Stomach (tissue), 9 donors: ENCODE data around the gene EFCAB11. TPM values are rescaled to one million over a fixed set of nuclear protein-coding genes. Genes with fewer than 3 reads are reported as not detected.

ENCODE experiments used
- DNase-seq, 2 donors: peaks; one replicate each; pipeline versions ENCODE4 v3.0.0 to v3.0.0-alpha.2; 2013 to 2019
- H3K27ac ChIP-seq, 5 donors: fragments of 200-600 bp in 4 of 5; sonication (generic) in 4 of 5; one replicate each; pipeline ENCODE4 v1.5.1; 2013 to 2019; ENCODE audit warnings: mild to moderate bottlenecking in 1 of 5, moderate library complexity in 1 of 5
- H3K27me3 ChIP-seq, 3 donors: fragments of 200-600 bp; sonication (generic); one replicate each; pipeline ENCODE4 v1.5.1; 2017 to 2019; ENCODE audit warnings: mixed run types in 1 of 3
- H3K36me3 ChIP-seq, 4 donors: fragments of 200-600 bp; sonication (generic); 1 replicate in 3 of 4; 2 replicates in 1 of 4; pipeline ENCODE4 v1.5.1; 2016 to 2019
- H3K4me1 ChIP-seq, 4 donors: fragments of 200-600 bp; sonication (generic); one replicate each; pipeline ENCODE4 v1.5.1; 2016 to 2019
- H3K4me3 ChIP-seq, 4 donors: fragments of 200-600 bp; sonication (generic) in 3 of 4; one replicate each; pipeline ENCODE4 v1.5.1; 2016 to 2019; ENCODE audit warnings: mild to moderate bottlenecking in 1 of 4
- H3K9me3 ChIP-seq, 4 donors: fragments of 200-600 bp; sonication (generic); one replicate each; pipeline ENCODE4 v1.5.1; 2016 to 2019
- EP300 ChIP-seq: sonication (generic); formaldehyde crosslinking; IDR thresholded peaks from one replicate; pipeline ENCODE4 v1.6.1; 2017; ENCODE audit warnings: antibody characterized with exemption
- POLR2A ChIP-seq, 4 donors: fragments of 450-650 bp; IDR thresholded peaks; one replicate each; pipeline ENCODE4 v1.6.1; 2016; ENCODE audit warnings: antibody characterized with exemption in 4 of 4, control low read depth in 2 of 4, mild to moderate bottlenecking in 1 of 4, moderate library complexity in 1 of 4
- POLR2AphosphoS5 ChIP-seq, 3 donors: sonication (generic); formaldehyde crosslinking; IDR thresholded peaks; one replicate each; pipeline ENCODE4 v1.6.1; 2016; ENCODE audit warnings: antibody characterized with exemption in 3 of 3
- WGBS, 5 donors: extraction: QIAGEN DNeasy Blood & Tissue Kit in 3 of 5; methylation state at CpG; one replicate each; pipeline versions ENCODE4 v1.1.5 to v1.1.7; 2013 to 2018; 5-methylcytosine and 5-hydroxymethylcytosine counted together
- intact Hi-C: fragments of 100-400 bp; cut with DNase I; formaldehyde crosslinking; loops from one replicate; pipeline ENCODE4 v1.15.1; 2023; ENCODE audit warnings: low total_unique reads
- polyA plus RNA-seq, 3 donors: library from polyadenylated mRNA; stranded (reverse); fragments of 200-250 nt; gene quantifications; one replicate each; pipeline ENCODE4 v1.2.3, GENCODE V29; 2013
- total RNA-seq, 5 donors: library from RNA; depleted of rRNA; stranded (reverse); fragments of >200 nt; gene quantifications; one replicate each; pipeline versions ENCODE4 v1.1.0 to v1.2.3, GENCODE V29; 2014 to 2016
- TF ChIP-seq, protein P1 (sequence below), 7 experiments: fragments of 450-650 bp in 4 of 7; fragments of 200-600 bp in 3 of 7; sonication (generic) in 3 of 7; IDR thresholded peaks; one replicate each; pipeline ENCODE4 v1.5.1; 2016 to 2019; ENCODE audit warnings: antibody characterized with exemption in 7 of 7, control low read depth in 2 of 7, mild to moderate bottlenecking in 1 of 7
- donor health status: healthy with polysubstance abuse.
- donor health status: Bipolar disorder and iron deficiency.
- donor health status: healthy.

Gene EFCAB11
- total and polyA plus RNA-seq, 8 donors: 4.5 to 20.4 (median 10.0) TPM

DNA sequence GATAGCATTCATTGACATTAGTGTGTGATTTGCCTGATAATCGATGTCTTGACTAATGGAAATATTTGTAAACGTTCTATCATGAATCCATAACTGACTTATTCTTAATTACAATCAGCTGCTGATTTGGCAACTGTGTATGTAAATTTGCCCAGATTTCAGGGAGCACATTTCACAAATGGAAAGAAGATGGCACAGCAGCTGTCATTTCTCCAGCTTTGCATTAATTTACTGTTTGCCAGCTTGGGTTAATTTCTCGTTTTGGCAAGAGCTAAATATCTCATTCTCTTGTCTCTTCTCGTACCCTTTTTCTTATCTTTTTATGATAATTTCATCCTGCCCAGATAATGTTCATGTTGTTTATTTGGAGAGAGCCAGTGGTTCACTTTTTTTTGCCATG lies 24.1 kb upstream of the EFCAB11 start:
- TF ChIP-seq POLR2A (IDR thresholded peaks at IDR 0.05): no peak
- no peak for TF ChIP-seq EP300
- no peak for DNase-seq
- no peaks in the 10 kb centered on the region for H3K4me1 ChIP-seq
- no peak overlapping the region for H3K4me3 ChIP-seq
- H3K27me3 ChIP-seq: no peaks in the 10 kb centered on the region
- no peak overlapping the region for H3K27ac ChIP-seq
- no peaks in the 10 kb centered on the region for H3K9me3 ChIP-seq
- 66 to 76% (median 70%) methylated on average over 4 of the region's 4 CpGs for WGBS, 5 donors
- intact Hi-C loops: loop anchor here (10.0 kb wide), 1 partner anchor 256 kb away; no protein-coding TSS in a partner anchor
- peaks cover 2 to 91% (median 87%) of the 10 kb centered on the region in 4 donors for H3K36me3 ChIP-seq

DNA sequence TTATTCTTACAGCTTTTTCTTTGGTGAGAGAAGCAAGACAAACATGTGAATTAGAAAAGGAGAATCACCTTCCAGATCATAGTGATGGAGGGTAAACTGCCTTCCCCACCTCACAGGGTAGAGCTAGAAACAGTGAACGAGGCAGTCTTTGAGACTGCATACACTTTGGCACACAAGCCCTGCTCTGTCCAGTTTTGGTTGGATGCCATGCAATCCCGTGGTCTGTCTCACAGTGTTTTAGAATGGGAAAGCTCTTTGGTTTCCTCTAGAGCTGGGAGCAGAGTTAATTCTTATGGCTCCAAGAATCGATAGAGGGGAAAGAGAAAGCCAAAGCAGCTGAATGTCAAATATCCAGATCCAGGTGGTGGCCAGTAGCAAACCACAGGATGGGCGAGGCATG lies 23.1 kb upstream of the EFCAB11 start:
- Histone ChIP-seq H3K36me3 (peaks cover 2 to 87% (median 84%) of the 10 kb centered on the region in 4 donors), H3K4me1 (no peaks in the 10 kb centered on the region), H3K27me3 (no peaks in the 10 kb centered on the region), H3K27ac (no peak overlapping the region), H3K4me3 (no peak overlapping the region), H3K9me3 (no peaks in the 10 kb centered on the region)
- no peak for DNase-seq
- intact Hi-C loops: loop anchor here (10.0 kb wide), 1 partner anchor 257 kb away; no protein-coding TSS in a partner anchor
- whole genome bisulfite sequencing, 5 donors: 87 to 95% (median 90%) methylated on average over 4 of the region's 4 CpGs
- TF ChIP-seq EP300 (no peak), POLR2A (IDR thresholded peaks at IDR 0.05) (no peak), POLR2AphosphoS5 (IDR thresholded peaks at IDR 0.05) (no peak)
- TF ChIP-seq, protein P1, sequence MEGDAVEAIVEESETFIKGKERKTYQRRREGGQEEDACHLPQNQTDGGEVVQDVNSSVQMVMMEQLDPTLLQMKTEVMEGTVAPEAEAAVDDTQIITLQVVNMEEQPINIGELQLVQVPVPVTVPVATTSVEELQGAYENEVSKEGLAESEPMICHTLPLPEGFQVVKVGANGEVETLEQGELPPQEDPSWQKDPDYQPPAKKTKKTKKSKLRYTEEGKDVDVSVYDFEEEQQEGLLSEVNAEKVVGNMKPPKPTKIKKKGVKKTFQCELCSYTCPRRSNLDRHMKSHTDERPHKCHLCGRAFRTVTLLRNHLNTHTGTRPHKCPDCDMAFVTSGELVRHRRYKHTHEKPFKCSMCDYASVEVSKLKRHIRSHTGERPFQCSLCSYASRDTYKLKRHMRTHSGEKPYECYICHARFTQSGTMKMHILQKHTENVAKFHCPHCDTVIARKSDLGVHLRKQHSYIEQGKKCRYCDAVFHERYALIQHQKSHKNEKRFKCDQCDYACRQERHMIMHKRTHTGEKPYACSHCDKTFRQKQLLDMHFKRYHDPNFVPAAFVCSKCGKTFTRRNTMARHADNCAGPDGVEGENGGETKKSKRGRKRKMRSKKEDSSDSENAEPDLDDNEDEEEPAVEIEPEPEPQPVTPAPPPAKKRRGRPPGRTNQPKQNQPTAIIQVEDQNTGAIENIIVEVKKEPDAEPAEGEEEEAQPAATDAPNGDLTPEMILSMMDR (IDR thresholded peaks at IDR 0.05): no peak

GRCh38 chr14:89973234-89973823 lies 18.8 kb upstream of the EFCAB11 start:
- intact Hi-C loops: loop anchor here (10.0 kb wide), 1 partner anchor 261 kb away; no protein-coding TSS in a partner anchor
- WGBS, 5 donors: 58 to 67% (median 62%) methylated on average over 7 of the region's 7 CpGs
- Histone ChIP-seq H3K36me3 (peaks cover 19 to 89% (median 74%) of the 10 kb centered on the region in 4 donors), H3K4me3 (no peak overlapping the region), H3K9me3 (no peaks in the 10 kb centered on the region), H3K4me1 (no peaks in the 10 kb centered on the region), H3K27ac (no peak overlapping the region), H3K27me3 (no peaks in the 10 kb centered on the region)
- DNase-seq: peak; percentile 60 to 87
- TF ChIP-seq, protein P1 (IDR thresholded peaks at IDR 0.05): peak in 5 of 7 experiments; percentile 46 to 79 (median 75)
- TF ChIP-seq POLR2AphosphoS5 (IDR thresholded peaks at IDR 0.05): no peak

- H3K36me3 ChIP-seq: peaks cover 8 to 76% (median 47%) of the 10 kb centered on the region in 4 donors
- WGBS, 5 donors: 93 to 100% (median 97%) methylated on average over 1 of the region's 1 CpG
- intact Hi-C loops: no loop called here
Observed at GRCh38 chr14:89965839-89966238, 11.3 kb upstream of the EFCAB11 start.

More at GRCh38 chr14:89965839-89966238, 11.3 kb upstream of the EFCAB11 start:
- Histone ChIP-seq H3K27me3 (no peaks in the 10 kb centered on the region), H3K4me3 (no peak overlapping the region), H3K4me1 (peaks cover 0 to 8% (median 3%) of the 10 kb centered on the region in 4 donors), H3K27ac (no peak overlapping the region), H3K9me3 (no peaks in the 10 kb centered on the region)
- TF ChIP-seq POLR2A (IDR thresholded peaks at IDR 0.05) (no peak), POLR2AphosphoS5 (IDR thresholded peaks at IDR 0.05) (no peak), EP300 (no peak)
- TF ChIP-seq, protein P1 (IDR thresholded peaks at IDR 0.05): no peak
- no peak for DNase-seq
